PC-3 (cell line): ENCODE measurements around the gene LINGO1. TPM values are rescaled to one million over a fixed set of nuclear protein-coding genes. Genes with fewer than 3 reads are reported as not detected.

Experiments used
- ATAC-seq: fragments of 200-7000 bp; cut with Tn5 transposase; 2 replicates; pipeline ENCODE4 v1.9.1; 2020; ENCODE audit warnings: mild to moderate bottlenecking, moderate library complexity
- BruUV-seq: library from RNA; stranded (reverse); fragments of 400-500 nt; replicated peaks from 2 replicates; lab custom pipeline; 2021; lab: Mats Ljungman, UMichigan
- CTCF ChIA-PET: fragments of 300-600 bp; sonication (Branson Sonifier 250); formaldehyde crosslinking; loops from one replicate; lab custom pipeline; 2022; ENCODE audit warnings: antibody characterized with exemption; lab: Charles Lee
- POLR2A ChIA-PET: fragments of 300-600 bp; sonication (Branson Sonifier 250); formaldehyde crosslinking; loops from one replicate; lab custom pipeline; 2022; ENCODE audit warnings: antibody characterized with exemption; ENCODE audit not compliant: unreplicated experiment; lab: Charles Lee
- DNase-seq: peaks from one replicate; pipeline ENCODE4 v3.0.0-alpha.2; 2015
- H2AFZ ChIP-seq: fragments of 300-600 bp; sonication (generic); 2 replicates; pipeline ENCODE4 v1.6.0; 2016; ENCODE audit warnings: antibody characterized with exemption, low read length
- H3F3A ChIP-seq: fragments of 300-600 bp; sonication (generic); one replicate; pipeline ENCODE4 v1.6.0; 2017; ENCODE audit warnings: antibody characterized with exemption, low read length, control low read depth, mild to moderate bottlenecking; ENCODE audit not compliant: unreplicated experiment
- H3K27ac ChIP-seq: fragments of 300-600 bp; sonication (generic); 2 replicates; pipeline ENCODE4 v1.5.1; 2016; ENCODE audit warnings: mild to moderate bottlenecking, low read length
- H3K27me3 ChIP-seq: fragments of 300-600 bp; sonication (generic); 2 replicates; pipeline ENCODE4 v1.6.1; 2016; ENCODE audit warnings: low read length, mixed read lengths
- H3K36me3 ChIP-seq: fragments of 300-600 bp; sonication (generic); 2 replicates; pipeline ENCODE4 v1.6.1; 2016; ENCODE audit warnings: low read depth, mixed run types, low read length, mixed read lengths
- H3K4me1 ChIP-seq: fragments of 300-600 bp; sonication (generic); 2 replicates; pipeline ENCODE4 v1.5.1; 2016; ENCODE audit warnings: low read length; ENCODE audit not compliant: insufficient read depth
- H3K4me2 ChIP-seq: fragments of 300-600 bp; sonication (generic); 2 replicates; pipeline ENCODE4 v1.6.0; 2016; ENCODE audit warnings: low read length
- H3K4me3 ChIP-seq: fragments of 300-600 bp; sonication (generic); 2 replicates; pipeline ENCODE4 v1.5.1; 2016; ENCODE audit warnings: mild to moderate bottlenecking, low read length, mixed read lengths
- H3K79me2 ChIP-seq: fragments of 300-600 bp; sonication (generic); 2 replicates; pipeline ENCODE4 v1.6.1; 2017; ENCODE audit warnings: low read length, mixed read lengths
- H3K9ac ChIP-seq: fragments of 300-600 bp; sonication (generic); 2 replicates; pipeline ENCODE4 v1.6.0; 2016; ENCODE audit warnings: mild to moderate bottlenecking, low read length
- H3K9me2 ChIP-seq: fragments of 300-600 bp; sonication (generic); replicated peaks from 2 replicates; pipeline ENCODE4 v1.6.1; 2016; ENCODE audit warnings: mixed run types, low read length, mixed read lengths
- H3K9me3 ChIP-seq: fragments of 300-600 bp; sonication (generic); 2 replicates; pipeline ENCODE4 v1.6.1; 2016; ENCODE audit warnings: low read length, mixed read lengths
- H4K20me1 ChIP-seq: fragments of 300-600 bp; sonication (generic); 2 replicates; pipeline ENCODE4 v1.6.1; 2016; ENCODE audit warnings: low read length, mixed read lengths
- CTCF ChIP-seq: fragments of 300-600 bp; sonication (generic); conservative IDR thresholded peaks from 2 replicates; pipeline ENCODE4 v1.5.1; 2017; ENCODE audit warnings: antibody characterized with exemption, low read depth, mild to moderate bottlenecking, low read length
- EZH2 ChIP-seq: fragments of 300-600 bp; sonication (generic); IDR thresholded peaks from one replicate; pipeline ENCODE4 v1.6.1; 2017; ENCODE audit warnings: antibody characterized with exemption, mild to moderate bottlenecking, low read length; ENCODE audit not compliant: unreplicated experiment
- EZH2phosphoT487 ChIP-seq: fragments of 300-600 bp; sonication (generic); IDR thresholded peaks from 2 replicates; pipeline ENCODE4 v1.6.1; 2018; ENCODE audit warnings: mild to moderate bottlenecking, antibody characterized with exemption, low read length, borderline replicate concordance
- intact Hi-C: fragments of 100-400 bp; cut with micrococcal nuclease; formaldehyde crosslinking; loops from 2 replicates; pipeline ENCODE4 v1.9.0; 2023
- total RNA-seq: library from RNA; depleted of rRNA; stranded (reverse); fragments of >200 nt; gene quantifications from 2 replicates; pipeline ENCODE4 v1.2.3, GENCODE V29; 2014

Gene LINGO1
- total RNA-seq, 1 experiment from 2014 or later, result not detected

GRCh38 chr15:77599357-77599756 lies 33.4 kb downstream of the LINGO1 start:
- BruUV-seq, result no TSS peak
- H3K9me3 ChIP-seq, result no peaks in the 10 kb centered on the region
- no peaks in the 10 kb centered on the region for H3F3A ChIP-seq
- intact Hi-C loops, result no loop called here
- ChIA-PET POLR2A (no interaction called here), CTCF (no interaction called here)
- H3K4me2 ChIP-seq, result no peak overlapping the region
- H3K27me3 ChIP-seq, result no peaks in the 10 kb centered on the region
- no peak overlapping the region for H2AFZ ChIP-seq
- H3K27ac ChIP-seq, result no peak overlapping the region
- H3K9ac ChIP-seq, result no peak overlapping the region
- no peaks in the 10 kb centered on the region for H3K79me2 ChIP-seq
- H3K36me3 ChIP-seq, result no peaks in the 10 kb centered on the region
- H3K4me1 ChIP-seq, result peaks cover 6% of the 10 kb centered on the region; the same call in 1 of the 2 replicates
- no peak for DNase-seq
- H3K9me2 ChIP-seq, result no peaks in the 10 kb centered on the region
- H4K20me1 ChIP-seq, result no peaks in the 10 kb centered on the region
- H3K4me3 ChIP-seq, result no peak overlapping the region
- no peak for TF ChIP-seq EZH2phosphoT487
- no peak for ATAC-seq

GRCh38 chr15:77598644-77599043 lies 34.1 kb downstream of the LINGO1 start:
- no peaks in the 10 kb centered on the region for H3F3A ChIP-seq
- H4K20me1 ChIP-seq, result no peaks in the 10 kb centered on the region
- no peak overlapping the region for H2AFZ ChIP-seq
- no peaks in the 10 kb centered on the region for H3K9me3 ChIP-seq
- CTCF ChIA-PET, result no interaction called here
- ATAC-seq, result no peak
- BruUV-seq, result no TSS peak
- no peaks in the 10 kb centered on the region for H3K36me3 ChIP-seq
- no peak for DNase-seq
- H3K4me2 ChIP-seq, result no peak overlapping the region
- H3K4me1 ChIP-seq, result peaks cover 6% of the 10 kb centered on the region; the same call in 1 of the 2 replicates
- H3K27ac ChIP-seq, result no peak overlapping the region
- POLR2A ChIA-PET, result no interaction called here
- H3K9me2 ChIP-seq, result no peaks in the 10 kb centered on the region
- H3K9ac ChIP-seq, result no peak overlapping the region
- intact Hi-C loops, result no loop called here
- H3K4me3 ChIP-seq, result no peak overlapping the region
- no peaks in the 10 kb centered on the region for H3K27me3 ChIP-seq
- no peak for TF ChIP-seq EZH2phosphoT487
- TF ChIP-seq CTCF, result no peak
- TF ChIP-seq EZH2, result no peak
- H3K79me2 ChIP-seq, result no peaks in the 10 kb centered on the region

DNA sequence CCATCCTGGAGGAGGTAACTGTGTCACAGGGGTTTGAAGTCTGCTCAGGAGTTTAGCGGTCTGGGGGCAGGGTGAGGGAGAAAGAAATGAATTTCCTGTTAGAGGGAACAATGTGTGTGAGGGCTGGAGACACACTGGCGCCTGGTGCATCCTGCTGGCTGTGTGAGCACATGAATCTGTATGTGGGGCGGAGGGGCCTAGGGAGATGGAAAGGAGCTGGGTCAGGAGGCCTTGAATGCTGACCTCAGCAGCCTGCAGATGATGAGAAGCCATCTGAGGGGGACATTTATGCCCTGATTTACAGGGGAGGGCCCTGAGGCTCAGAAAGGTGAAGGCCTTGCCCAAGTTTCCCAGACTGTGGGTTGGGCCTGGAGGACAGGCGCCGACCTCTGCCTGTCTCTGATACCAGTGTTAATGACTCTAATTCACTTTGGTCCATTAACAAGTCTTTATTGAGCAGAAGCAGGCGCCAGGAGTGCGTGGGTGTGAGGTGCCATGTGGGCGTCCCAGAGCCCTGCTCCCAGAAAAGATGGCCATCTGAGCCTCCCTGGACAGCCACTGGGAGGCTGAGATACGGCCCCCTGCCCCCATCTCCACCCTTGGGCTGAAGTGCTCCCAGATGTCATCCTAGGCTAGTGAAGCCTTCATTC lies 34.8 kb downstream of the LINGO1 start:
- TF ChIP-seq CTCF, result no peak
- no peak for TF ChIP-seq EZH2
- no peak for TF ChIP-seq EZH2phosphoT487
- Histone ChIP-seq H3K9me3 (no peaks in the 10 kb centered on the region), H3K36me3 (no peaks in the 10 kb centered on the region), H3K4me1 (peaks cover 6% of the 10 kb centered on the region; the same call in 1 of the 2 replicates), H2AFZ (no peak overlapping the region), H4K20me1 (no peaks in the 10 kb centered on the region), H3F3A (no peaks in the 10 kb centered on the region), H3K27ac (no peak overlapping the region), H3K9ac (no peak overlapping the region), H3K9me2 (no peaks in the 10 kb centered on the region), H3K4me3 (no peak overlapping the region), H3K27me3 (no peaks in the 10 kb centered on the region), H3K79me2 (no peaks in the 10 kb centered on the region), H3K4me2 (no peak overlapping the region)
- ChIA-PET POLR2A (no interaction called here), CTCF (no interaction called here)
- ATAC-seq (no peak), DNase-seq (no peak)
- no TSS peak for BruUV-seq
- intact Hi-C loops, result no loop called here
